Activated B cell treated with CpG ODN at 0.5 μM for 24 hours (primary cell): Measurements from ENCODE around the gene WNT10A. TPM values are rescaled to one million over a fixed set of nuclear protein-coding genes. Genes with fewer than 3 reads are reported as not detected.
"Not testable (repeated sequence)": the region's sequence is repeated elsewhere in the genome, so short reads cannot be mapped to it uniquely, and the experiment has no call there.

Experiments used
- ATAC-seq: fragments of 200-7000 bp; cut with Tn5 transposase; one replicate; pipeline ENCODE4 v1.10.0; 2021; ENCODE audit warnings: low read depth, mild to moderate bottlenecking, moderate library complexity
- CTCF ChIA-PET: fragments of 350-600 bp; sonication (Branson Sonifier 250); formaldehyde crosslinking; loops from one replicate; lab custom pipeline; 2021; ENCODE audit warnings: antibody characterized with exemption; lab: Charles Lee
- POLR2A ChIA-PET: fragments of 350-600 bp; sonication (Branson Sonifier 250); formaldehyde crosslinking; loops from one replicate; lab custom pipeline; 2021; ENCODE audit warnings: antibody characterized with exemption; lab: Charles Lee
- DNase-seq: peaks from one replicate; pipeline ENCODE4 v3.0.0; 2022
- H3K27ac Mint-ChIP-seq: one replicate; pipeline ENCODE4 v1.8.0; 2020; ENCODE audit warnings: mixed read lengths
- H3K27me3 Mint-ChIP-seq: one replicate; pipeline ENCODE4 v1.8.0; 2021; ENCODE audit warnings: mixed read lengths
- H3K36me3 Mint-ChIP-seq: one replicate; pipeline ENCODE4 v1.8.0; 2021; ENCODE audit warnings: low read depth, mixed read lengths
- H3K4me1 Mint-ChIP-seq: one replicate; pipeline ENCODE4 v1.8.0; 2021; ENCODE audit warnings: mixed read lengths
- H3K4me3 Mint-ChIP-seq: one replicate; pipeline ENCODE4 v1.8.0; 2020; ENCODE audit warnings: mild to moderate bottlenecking, mixed read lengths
- H3K9me3 Mint-ChIP-seq: one replicate; pipeline ENCODE4 v1.8.0; 2020; ENCODE audit warnings: mixed read lengths
- CTCF ChIP-seq: fragments of 200-600 bp; IDR thresholded peaks from one replicate; pipeline ENCODE4 v1.8.0; 2022; ENCODE audit warnings: antibody characterized with exemption, mild to moderate bottlenecking
- intact Hi-C: fragments of 100-400 bp; cut with micrococcal nuclease; formaldehyde crosslinking; loops from one replicate; pipeline ENCODE4 v1.15.1; 2024
- total RNA-seq: library from RNA; stranded (reverse); gene quantifications from 2 replicates; pipeline ENCODE4 v1.2.3, GENCODE V29; 2022

WNT10A gene
- total RNA-seq, 1 donor from 2014 or later: 31.8 TPM

GRCh38 chr2:218834685-218835084, 46.0 kb upstream of the WNT10A start:
- Mint-ChIP-seq H3K4me3 (no peak overlapping the region), H3K27me3 (peaks cover 44% of the 10 kb centered on the region), H3K27ac (no peak overlapping the region), H3K4me1 (no peaks in the 10 kb centered on the region), H3K9me3 (peaks cover 12% of the 10 kb centered on the region), H3K36me3 (no peaks in the 10 kb centered on the region)
- DNase-seq (no peak), ATAC-seq (no peak)
- no peak for TF ChIP-seq CTCF
- intact Hi-C loops: no loop called here
- POLR2A ChIA-PET: interaction anchor here (0.6 kb wide), 1 partner anchor 127 kb away, joined by 12 read pairs; no protein-coding TSS in a partner anchor
- CTCF ChIA-PET: no interaction called here

GRCh38 chr2:218837495-218837894, 43.2 kb upstream of the WNT10A start:
- no peak overlapping the region for H3K4me3 Mint-ChIP-seq
- DNase-seq: no peak
- no peak for TF ChIP-seq CTCF
- H3K27ac Mint-ChIP-seq: no peak overlapping the region
- H3K9me3 Mint-ChIP-seq: peaks cover 12% of the 10 kb centered on the region
- ChIA-PET POLR2A (no interaction called here), CTCF (no interaction called here)
- peaks cover 43% of the 10 kb centered on the region for H3K27me3 Mint-ChIP-seq
- H3K4me1 Mint-ChIP-seq: no peaks in the 10 kb centered on the region
- H3K36me3 Mint-ChIP-seq: no peaks in the 10 kb centered on the region
- intact Hi-C loops: no loop called here
- no peak for ATAC-seq

- DNase-seq (no peak), ATAC-seq (no peak)
- POLR2A ChIA-PET: interaction anchor here (0.6 kb wide), 1 partner anchor 41 kb away, joined by 4 read pairs; no protein-coding TSS in a partner anchor
- intact Hi-C loops: no loop called here
- peaks cover 15% of the 10 kb centered on the region for H3K9me3 Mint-ChIP-seq
- peaks cover 39% of the 10 kb centered on the region for H3K27me3 Mint-ChIP-seq
- no peaks in the 10 kb centered on the region for H3K36me3 Mint-ChIP-seq
- CTCF ChIA-PET: no interaction called here
- no peak overlapping the region for H3K27ac Mint-ChIP-seq
- no peak for TF ChIP-seq CTCF
- H3K4me3 Mint-ChIP-seq: no peak overlapping the region
- H3K4me1 Mint-ChIP-seq: no peaks in the 10 kb centered on the region
Measured at GRCh38 chr2:218839430-218839829, 41.2 kb upstream of the WNT10A start.

GRCh38 chr2:218839888-218840287, 40.8 kb upstream of the WNT10A start:
- TF ChIP-seq CTCF: no peak
- intact Hi-C loops: no loop called here
- ChIA-PET CTCF (no interaction called here), POLR2A (no interaction called here)
- Mint-ChIP-seq H3K9me3 (peaks cover 17% of the 10 kb centered on the region), H3K36me3 (no peaks in the 10 kb centered on the region), H3K4me3 (no peak overlapping the region), H3K27me3 (peaks cover 37% of the 10 kb centered on the region), H3K27ac (no peak overlapping the region), H3K4me1 (no peaks in the 10 kb centered on the region)
- no peak for DNase-seq
- no peak for ATAC-seq

- DNase-seq, H3K27ac Mint-ChIP-seq, POLR2A ChIA-PET, H3K9me3 Mint-ChIP-seq, intact Hi-C loops, ATAC-seq, CTCF ChIA-PET, H3K4me1 Mint-ChIP-seq, H3K4me3 Mint-ChIP-seq, H3K36me3 Mint-ChIP-seq: not testable (repeated sequence)
- peaks cover 20% of the 10 kb centered on the region for H3K27me3 Mint-ChIP-seq
Measured at GRCh38 chr2:218844334-218844733, 36.3 kb upstream of the WNT10A start.

- intact Hi-C loops: loop anchor here (1.0 to 5.0 kb wide), 7 partner anchors 119 to 546 kb away; partner anchors contain the start of genes BCS1L, RNF25, STK36 and ZNF142
- not testable (repeated sequence) for DNase-seq, H3K36me3 Mint-ChIP-seq, ATAC-seq, H3K4me1 Mint-ChIP-seq, H3K9me3 Mint-ChIP-seq, H3K4me3 Mint-ChIP-seq, H3K27ac Mint-ChIP-seq
- CTCF ChIA-PET: interaction anchor here (0.5 to 1.5 kb wide), 15 partner anchors 11 to 234 kb away, joined by 3 to 27 read pairs (median 3); partner anchors contain the start of genes BCS1L, TTLL4 and ZNF142
- POLR2A ChIA-PET: interaction anchor here (0.6 to 1.3 kb wide), 3 partner anchors 136 to 188 kb away, joined by 5 to 11 read pairs (median 6); partner anchors contain the start of genes BCS1L, RNF25, STK36 and TTLL4
- peaks cover 14% of the 10 kb centered on the region for H3K27me3 Mint-ChIP-seq
Measured at GRCh38 chr2:218846963-218847362, 33.7 kb upstream of the WNT10A start.
